Measurements from ENCODE around the gene KLHL40.

KLHL40 gene

GRCh38 chr3:42652611-42653302 is 32.6 kb upstream of the KLHL40 start:
- H3K9me3 ChIP-seq (ENCODE audit: control insufficient read depth, insufficient read depth, low read length): no peaks in the 10 kb centered on the region
- no peaks in the 10 kb centered on the region for H3K36me3 ChIP-seq (ENCODE audit: control insufficient read depth, insufficient read depth, low read length)
- H3K9ac ChIP-seq (ENCODE audit: low read depth, low read length): no peak overlapping the region
- H3K4me3 ChIP-seq (ENCODE audit: low read depth, low read length): no peak overlapping the region
- H3K27me3 ChIP-seq (ENCODE audit: control insufficient read depth, insufficient read depth, low read length): no peaks in the 10 kb centered on the region
- H3K4me1 ChIP-seq (ENCODE audit: control insufficient read depth, insufficient read depth, low read length): peaks cover 12% of the 10 kb centered on the region

- Histone ChIP-seq H3K36me3 (ENCODE audit: control insufficient read depth, insufficient read depth, low read length) (no peaks in the 10 kb centered on the region), H3K9ac (ENCODE audit: low read depth, low read length) (no peak overlapping the region), H3K27me3 (ENCODE audit: control insufficient read depth, insufficient read depth, low read length) (no peaks in the 10 kb centered on the region), H3K9me3 (ENCODE audit: control insufficient read depth, insufficient read depth, low read length) (no peaks in the 10 kb centered on the region), H3K4me3 (ENCODE audit: low read depth, low read length) (peak overlapping the region; percentile 49), H3K4me1 (ENCODE audit: control insufficient read depth, insufficient read depth, low read length) (peaks cover 12% of the 10 kb centered on the region)
Observed at GRCh38 chr3:42653303-42653559, 32.1 kb upstream of the KLHL40 start.

- peaks cover 12% of the 10 kb centered on the region for H3K4me1 ChIP-seq (ENCODE audit: control insufficient read depth, insufficient read depth, low read length)
- H3K9ac ChIP-seq (ENCODE audit: low read depth, low read length): peak within 1 kb of the TSS; percentile 24
- H3K4me3 ChIP-seq (ENCODE audit: low read depth, low read length): peak within 1 kb of the TSS; percentile 53
- H3K36me3 ChIP-seq (ENCODE audit: control insufficient read depth, insufficient read depth, low read length): no peaks in the 10 kb centered on the region
- H3K9me3 ChIP-seq (ENCODE audit: control insufficient read depth, insufficient read depth, low read length): no peaks in the 10 kb centered on the region
- H3K27me3 ChIP-seq (ENCODE audit: control insufficient read depth, insufficient read depth, low read length): no peaks in the 10 kb centered on the region
Observed at GRCh38 chr3:42653560-42654330, 31.6 kb upstream of the KLHL40 start, which contains the start of gene ZBTB47. TSS of gene ZBTB47 (plus strand) at chr3:42653697. CDS start at chr3:42658356, 4,659 bp downstream.

GRCh38 chr3:42654331-42655201 is 30.8 kb upstream of the KLHL40 start:
- Histone ChIP-seq H3K4me3 (ENCODE audit: low read depth, low read length) (peak overlapping the region; percentile 53), H3K9ac (ENCODE audit: low read depth, low read length) (no peak overlapping the region), H3K36me3 (ENCODE audit: control insufficient read depth, insufficient read depth, low read length) (no peaks in the 10 kb centered on the region), H3K4me1 (ENCODE audit: control insufficient read depth, insufficient read depth, low read length) (peaks cover 12% of the 10 kb centered on the region), H3K9me3 (ENCODE audit: control insufficient read depth, insufficient read depth, low read length) (no peaks in the 10 kb centered on the region), H3K27me3 (ENCODE audit: control insufficient read depth, insufficient read depth, low read length) (no peaks in the 10 kb centered on the region)

- Histone ChIP-seq H3K36me3 (ENCODE audit: control insufficient read depth, insufficient read depth, low read length) (no peaks in the 10 kb centered on the region), H3K9ac (ENCODE audit: low read depth, low read length) (no peak overlapping the region), H3K4me3 (ENCODE audit: low read depth, low read length) (peak overlapping the region; percentile 53), H3K27me3 (ENCODE audit: control insufficient read depth, insufficient read depth, low read length) (no peaks in the 10 kb centered on the region), H3K4me1 (ENCODE audit: control insufficient read depth, insufficient read depth, low read length) (peaks cover 12% of the 10 kb centered on the region), H3K9me3 (ENCODE audit: control insufficient read depth, insufficient read depth, low read length) (no peaks in the 10 kb centered on the region)
Observed at GRCh38 chr3:42655331-42655888, 29.9 kb upstream of the KLHL40 start.

GRCh38 chr3:42655980-42656679 is 29.2 kb upstream of the KLHL40 start:
- Histone ChIP-seq H3K4me1 (ENCODE audit: control insufficient read depth, insufficient read depth, low read length) (peaks cover 12% of the 10 kb centered on the region), H3K9ac (ENCODE audit: low read depth, low read length) (no peak overlapping the region), H3K36me3 (ENCODE audit: control insufficient read depth, insufficient read depth, low read length) (no peaks in the 10 kb centered on the region), H3K4me3 (ENCODE audit: low read depth, low read length) (no peak overlapping the region), H3K27me3 (ENCODE audit: control insufficient read depth, insufficient read depth, low read length) (no peaks in the 10 kb centered on the region), H3K9me3 (ENCODE audit: control insufficient read depth, insufficient read depth, low read length) (no peaks in the 10 kb centered on the region)

GRCh38 chr3:42656680-42657610 is 28.4 kb upstream of the KLHL40 start:
- no peaks in the 10 kb centered on the region for H3K27me3 ChIP-seq (ENCODE audit: control insufficient read depth, insufficient read depth, low read length)
- no peaks in the 10 kb centered on the region for H3K36me3 ChIP-seq (ENCODE audit: control insufficient read depth, insufficient read depth, low read length)
- no peaks in the 10 kb centered on the region for H3K9me3 ChIP-seq (ENCODE audit: control insufficient read depth, insufficient read depth, low read length)
- H3K9ac ChIP-seq (ENCODE audit: low read depth, low read length): peak overlapping the region; percentile 24
- peaks cover 11% of the 10 kb centered on the region for H3K4me1 ChIP-seq (ENCODE audit: control insufficient read depth, insufficient read depth, low read length)
- H3K4me3 ChIP-seq (ENCODE audit: low read depth, low read length): no peak overlapping the region

GRCh38 chr3:42657675-42658074 is 27.7 kb upstream of the KLHL40 start:
- H3K36me3 ChIP-seq (ENCODE audit: control insufficient read depth, insufficient read depth, low read length): no peaks in the 10 kb centered on the region
- H3K4me1 ChIP-seq (ENCODE audit: control insufficient read depth, insufficient read depth, low read length): peaks cover 10% of the 10 kb centered on the region
- no peak overlapping the region for H3K4me3 ChIP-seq (ENCODE audit: low read depth, low read length)
- no peaks in the 10 kb centered on the region for H3K27me3 ChIP-seq (ENCODE audit: control insufficient read depth, insufficient read depth, low read length)
- H3K9me3 ChIP-seq (ENCODE audit: control insufficient read depth, insufficient read depth, low read length): no peaks in the 10 kb centered on the region
- peak overlapping the region; percentile 24 for H3K9ac ChIP-seq (ENCODE audit: low read depth, low read length)

GRCh38 chr3:42658091-42658770 is 27.1 kb upstream of the KLHL40 start:
- Histone ChIP-seq H3K36me3 (ENCODE audit: control insufficient read depth, insufficient read depth, low read length) (no peaks in the 10 kb centered on the region), H3K9ac (ENCODE audit: low read depth, low read length) (no peak overlapping the region), H3K4me1 (ENCODE audit: control insufficient read depth, insufficient read depth, low read length) (peaks cover 6% of the 10 kb centered on the region), H3K27me3 (ENCODE audit: control insufficient read depth, insufficient read depth, low read length) (no peaks in the 10 kb centered on the region), H3K9me3 (ENCODE audit: control insufficient read depth, insufficient read depth, low read length) (no peaks in the 10 kb centered on the region), H3K4me3 (ENCODE audit: low read depth, low read length) (no peak overlapping the region)

GRCh38 chr3:42658771-42659390 is 26.5 kb upstream of the KLHL40 start:
- peaks cover 4% of the 10 kb centered on the region for H3K4me1 ChIP-seq (ENCODE audit: control insufficient read depth, insufficient read depth, low read length)
- H3K27me3 ChIP-seq (ENCODE audit: control insufficient read depth, insufficient read depth, low read length): no peaks in the 10 kb centered on the region
- H3K36me3 ChIP-seq (ENCODE audit: control insufficient read depth, insufficient read depth, low read length): no peaks in the 10 kb centered on the region
- H3K9ac ChIP-seq (ENCODE audit: low read depth, low read length): no peak overlapping the region
- H3K4me3 ChIP-seq (ENCODE audit: low read depth, low read length): no peak overlapping the region
- H3K9me3 ChIP-seq (ENCODE audit: control insufficient read depth, insufficient read depth, low read length): no peaks in the 10 kb centered on the region
